ENCODE data around the gene UGT2B7.
"Not testable (repeated sequence)": the region's sequence is repeated elsewhere in the genome, so short reads cannot be mapped to it uniquely, and the experiment has no call there.

Gene UGT2B7

GRCh38 chr4:69096111-69096656, at the start of gene UGT2B7:
TSS of gene UGT2B7 (plus strand) at chr4:69096474. CDS start at chr4:69096521, 47 bp downstream.
- DNase-seq (ENCODE audit: low spot score) = no peak

DNA sequence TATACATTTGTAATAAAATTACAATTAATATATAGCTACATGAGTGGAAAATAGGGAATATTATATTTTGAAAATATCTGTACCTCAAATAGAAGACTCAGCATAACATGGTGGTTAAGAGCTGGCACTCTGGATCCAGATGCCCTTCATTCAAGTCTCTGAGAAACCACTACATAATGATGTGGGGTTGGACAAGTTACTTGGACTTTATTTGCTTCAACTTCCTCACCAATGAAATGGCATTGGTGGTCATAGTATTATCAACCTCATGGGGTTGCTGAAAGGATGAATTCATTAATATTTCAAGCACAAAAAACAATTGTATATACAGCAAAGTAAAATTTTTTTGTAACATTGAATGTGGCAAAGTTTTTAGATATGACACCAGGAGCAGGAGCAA, 46.4 kb upstream of the UGT2B7 start:
- DNase-seq (ENCODE audit: low spot score) = no peak

DNA sequence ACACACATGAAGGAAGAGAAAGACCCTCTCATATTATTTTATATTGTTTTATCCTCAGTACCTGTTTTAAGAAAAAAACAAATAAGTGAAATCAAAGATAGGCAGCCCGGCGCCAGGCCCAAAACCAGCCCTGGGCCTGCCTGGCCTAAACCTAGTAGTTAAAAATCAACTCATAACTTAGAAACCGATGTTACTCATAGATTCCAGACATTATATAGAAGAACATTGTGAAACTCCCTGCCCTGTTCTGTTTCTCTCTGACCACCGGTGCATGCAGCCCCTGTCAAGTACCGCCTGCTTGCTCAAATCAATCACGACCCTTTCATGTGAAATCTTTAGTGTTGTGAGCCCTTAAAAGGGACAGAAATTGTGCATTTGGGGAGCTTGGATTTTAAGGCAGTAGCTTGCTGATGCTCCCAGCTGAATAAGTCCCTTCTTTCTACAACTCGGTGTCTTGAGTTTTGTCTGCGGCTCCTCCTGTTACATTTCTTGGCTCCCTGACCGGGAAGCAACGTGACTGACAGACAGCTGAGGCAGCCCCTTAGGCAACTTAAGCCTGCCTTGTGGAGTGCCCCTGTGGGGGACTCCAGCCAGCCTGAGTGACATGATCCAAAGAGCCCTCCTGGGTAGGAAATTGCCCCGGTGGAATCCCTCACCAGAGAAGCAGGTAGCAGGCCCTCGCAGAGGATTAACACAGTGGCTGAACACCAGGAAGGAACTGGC, 45.3 kb upstream of the UGT2B7 start:
- DNase-seq (ENCODE audit: low spot score) = peak; percentile 17

DNA sequence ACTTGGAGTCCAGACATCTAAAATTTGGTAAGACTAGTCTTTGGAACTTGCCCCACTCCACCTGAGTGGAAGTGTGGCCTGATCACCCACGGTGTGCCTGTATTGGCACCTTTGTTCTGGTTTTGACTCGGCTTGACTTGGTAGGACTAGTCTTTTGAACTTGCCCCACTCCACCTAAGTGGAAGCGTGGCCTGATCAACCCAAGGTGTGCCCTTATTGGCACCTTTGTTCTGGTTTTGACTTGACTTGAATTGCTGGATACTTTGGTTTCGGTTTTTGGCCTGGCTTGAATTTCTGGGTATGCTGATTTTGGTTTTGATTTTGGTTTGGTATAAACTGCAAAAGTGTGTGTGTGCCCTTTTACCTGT, 44.7 kb upstream of the UGT2B7 start:
- DNase-seq (ENCODE audit: low spot score) = no peak

DNA sequence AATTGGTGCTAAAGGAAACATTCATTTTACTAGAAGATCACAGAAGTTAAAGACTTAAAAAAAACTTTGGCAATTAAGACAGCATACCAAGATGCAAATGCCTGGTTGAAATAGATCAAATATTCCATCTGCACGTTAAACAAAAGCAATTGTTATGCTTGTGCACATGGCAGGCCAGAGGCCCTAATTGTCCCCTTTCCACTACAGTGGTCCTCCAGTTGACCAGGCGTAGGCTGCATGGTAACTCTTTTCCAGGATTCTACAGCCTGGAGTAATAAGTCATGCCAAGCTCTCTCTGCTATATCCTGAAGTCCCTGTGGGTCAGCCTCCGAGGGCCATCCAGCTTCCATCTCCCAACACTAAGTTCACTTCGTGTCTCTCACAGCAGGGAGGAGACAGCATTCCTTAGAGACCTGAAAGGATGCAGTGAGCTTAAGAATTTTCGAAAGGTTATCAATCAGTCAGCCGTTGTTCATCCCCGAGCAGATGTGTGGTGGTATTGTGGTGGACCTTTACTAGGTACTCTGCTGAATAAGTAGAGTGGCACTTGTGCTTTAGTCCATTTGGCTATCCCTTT, 42.9 kb upstream of the UGT2B7 start:
- not testable (repeated sequence) for DNase-seq (ENCODE audit: low spot score)

- DNase-seq (ENCODE audit: low spot score) = not testable (repeated sequence)
Measured at GRCh38 chr4:69054033-69054432, 42.2 kb upstream of the UGT2B7 start.

GRCh38 chr4:69054578-69055200, 41.6 kb upstream of the UGT2B7 start:
- no peak for DNase-seq (ENCODE audit: low spot score)

DNA sequence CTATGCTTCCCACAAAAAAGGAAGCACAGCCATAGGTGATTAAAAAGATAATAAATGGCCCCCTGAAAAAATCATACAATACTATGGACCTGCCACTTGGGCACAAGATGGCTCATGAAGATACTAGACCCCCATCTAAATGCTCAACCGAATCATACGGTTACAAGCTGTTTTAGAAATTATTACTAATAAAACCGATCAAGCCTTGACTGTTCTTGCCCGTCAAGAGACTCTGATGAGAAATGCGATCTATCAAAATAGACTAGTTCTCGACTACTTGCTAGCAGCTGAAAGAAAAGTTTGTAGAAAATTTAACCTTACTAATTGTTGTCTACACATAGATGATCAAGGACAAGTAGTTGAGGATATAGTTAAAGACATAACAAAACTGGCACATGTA, 40.1 kb upstream of the UGT2B7 start:
- DNase-seq (ENCODE audit: low spot score) = no peak

DNA sequence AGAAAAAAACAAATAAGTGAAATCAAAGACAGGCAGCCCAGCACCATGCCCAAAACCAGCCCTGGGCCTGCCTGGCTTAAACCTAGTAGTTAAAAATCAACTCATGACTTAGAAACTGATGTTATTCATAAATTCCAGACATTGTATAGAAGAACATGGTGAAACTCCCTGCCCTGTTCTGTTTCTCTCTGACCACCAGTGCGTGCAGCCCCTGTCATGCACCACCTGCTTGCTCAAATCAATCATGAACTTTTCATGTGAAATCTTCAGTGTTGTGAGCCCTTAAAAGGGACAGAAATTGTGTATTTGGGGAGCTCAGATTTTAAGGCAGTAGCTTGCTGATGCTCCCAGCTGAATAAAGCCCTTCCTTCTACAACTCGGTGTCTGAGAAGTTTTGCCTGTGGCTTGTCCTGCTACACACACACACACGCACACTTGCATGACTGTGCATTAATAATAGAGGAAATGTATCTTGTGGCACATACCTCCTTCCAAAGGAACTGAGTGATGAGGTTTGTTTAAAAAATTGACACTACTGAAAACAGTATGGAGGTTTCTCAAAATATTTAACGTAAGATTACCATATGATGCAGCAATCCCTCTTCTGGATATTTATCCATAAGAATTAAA, 39.2 kb upstream of the UGT2B7 start:
- DNase-seq (ENCODE audit: low spot score) = no peak

GRCh38 chr4:69057620-69058409, 38.5 kb upstream of the UGT2B7 start:
- peak; percentile 39 for DNase-seq (ENCODE audit: low spot score)

GRCh38 chr4:69058410-69059059, 37.7 kb upstream of the UGT2B7 start:
- peak; percentile 14 for DNase-seq (ENCODE audit: low spot score)

DNA sequence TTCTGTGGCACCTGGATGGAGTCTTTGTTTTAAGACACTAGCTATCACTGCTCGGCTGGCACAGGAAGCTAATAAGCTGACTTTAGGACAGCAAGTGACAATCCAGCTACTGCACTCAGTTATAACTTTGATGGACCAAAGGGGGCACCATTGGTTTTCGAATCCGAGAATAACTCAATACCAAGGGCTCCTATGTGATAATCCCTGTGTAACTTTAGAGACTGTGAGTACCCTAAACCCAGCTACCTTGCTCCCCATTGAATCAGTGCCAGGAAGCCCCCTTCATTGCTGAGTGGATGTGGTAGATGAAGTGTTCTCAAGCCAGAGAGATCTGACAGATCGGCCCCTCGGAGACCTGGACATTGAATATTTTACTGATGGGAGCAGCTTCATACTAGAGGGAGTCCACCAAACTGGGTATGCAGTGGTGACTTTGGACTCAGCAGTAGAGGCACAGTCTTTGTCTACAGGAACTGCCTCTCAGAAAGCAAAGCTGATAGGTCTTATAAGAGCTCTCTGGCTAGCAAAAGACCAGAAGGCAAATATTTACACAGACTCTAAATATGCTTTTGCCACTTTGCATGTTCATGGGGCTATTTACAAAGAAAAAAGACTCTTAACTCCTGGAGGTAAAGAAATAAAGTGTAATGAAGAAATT, 35.5 kb upstream of the UGT2B7 start:
- DNase-seq (ENCODE audit: low spot score) = no peak

DNA sequence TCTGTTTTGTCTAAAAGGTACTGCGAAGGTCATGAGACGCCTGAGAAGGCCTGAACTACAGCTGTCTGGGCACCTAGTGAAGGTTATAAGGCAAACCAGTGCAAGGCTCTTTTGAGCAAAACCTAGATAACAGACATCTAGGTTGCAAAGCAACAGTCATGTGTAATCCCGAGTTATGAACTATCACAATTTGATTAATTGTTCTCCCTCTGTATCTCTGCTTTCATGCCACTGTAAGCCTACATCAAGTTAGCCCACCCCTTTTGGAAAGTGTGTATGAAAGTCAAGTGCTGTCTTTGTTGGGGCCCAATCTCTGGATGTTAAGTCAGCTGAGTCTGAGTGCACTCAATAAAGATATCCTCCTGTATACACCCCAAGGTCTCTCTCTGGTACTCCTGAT, 31.9 kb upstream of the UGT2B7 start:
- no peak for DNase-seq (ENCODE audit: low spot score)

GRCh38 chr4:69066945-69067344, 29.3 kb upstream of the UGT2B7 start:
- no peak for DNase-seq (ENCODE audit: low spot score)

- no peak for DNase-seq (ENCODE audit: low spot score)
Measured at GRCh38 chr4:69069085-69069484, 27.2 kb upstream of the UGT2B7 start.

DNA sequence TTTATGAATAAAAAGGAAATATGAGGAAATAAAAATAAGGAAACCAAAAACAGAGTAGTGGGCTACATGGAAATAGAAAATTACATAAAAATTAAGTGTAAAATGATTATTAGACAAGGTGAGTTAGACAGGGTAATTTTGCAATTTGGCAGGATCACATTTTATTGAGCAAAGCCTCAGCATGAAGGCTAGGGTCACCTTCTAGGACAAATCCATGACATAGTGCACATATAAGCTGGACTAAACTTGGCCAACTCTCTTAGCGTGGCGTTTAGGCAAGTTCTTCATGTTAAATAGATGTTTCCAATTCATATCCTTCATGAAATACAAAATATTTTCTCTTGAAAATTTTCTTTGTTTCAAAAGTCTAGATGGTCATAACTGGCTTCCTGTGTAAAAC, 25.7 kb upstream of the UGT2B7 start:
- DNase-seq (ENCODE audit: low spot score) = no peak

DNA sequence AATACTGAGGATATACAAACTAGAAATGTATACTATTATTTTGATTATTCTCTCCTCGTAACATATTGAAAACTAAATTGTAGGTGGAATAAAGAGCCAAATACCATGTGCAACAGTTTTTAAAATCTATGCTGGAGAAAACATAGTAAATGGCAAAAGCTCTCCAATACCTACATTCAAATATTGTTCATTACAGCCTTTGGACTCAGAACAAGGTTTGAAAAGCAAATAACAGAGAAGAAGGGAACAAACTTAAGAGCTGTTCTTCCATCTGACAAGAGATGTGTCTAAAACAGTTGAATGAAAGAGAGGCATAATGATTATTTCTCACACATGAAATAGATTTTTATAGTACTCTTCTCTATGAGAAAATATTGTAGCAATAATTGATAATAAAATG, 25.0 kb upstream of the UGT2B7 start:
- DNase-seq (ENCODE audit: low spot score) = no peak

DNA sequence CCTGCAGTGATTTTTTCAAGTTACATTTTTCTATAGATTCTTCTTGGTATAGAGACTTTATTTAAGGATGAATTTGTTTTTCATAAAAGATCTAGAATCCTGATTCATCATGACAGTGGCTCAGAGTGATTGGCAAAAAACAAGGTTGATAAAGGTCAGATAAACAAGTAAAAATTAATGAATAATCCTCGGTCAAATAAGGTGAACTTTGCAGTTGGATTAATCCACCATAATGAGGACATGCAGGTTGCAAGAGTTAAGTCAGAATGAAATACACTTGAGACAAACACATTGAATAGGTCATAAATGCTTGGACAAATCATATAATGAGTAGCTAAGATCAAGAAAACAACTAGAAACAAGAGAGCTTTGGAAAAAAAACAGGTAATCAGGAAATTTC, 22.9 kb upstream of the UGT2B7 start:
- no peak for DNase-seq (ENCODE audit: low spot score)

GRCh38 chr4:69075061-69075792, 21.0 kb upstream of the UGT2B7 start:
- no peak for DNase-seq (ENCODE audit: low spot score)

- no peak for DNase-seq (ENCODE audit: low spot score)
Measured at GRCh38 chr4:69078852-69079251, 17.4 kb upstream of the UGT2B7 start.
